HG03432 (cell line): ENCODE results near the gene GPR158.

Experiments used
- ATAC-seq: cut with Tn5 transposase; IDR thresholded peaks from one replicate; pipeline ENCODE4 v1.9.1; 2021; ENCODE audit warnings: mild to moderate bottlenecking, moderate library complexity; ENCODE audit not compliant: unreplicated experiment

GPR158 gene

DNA sequence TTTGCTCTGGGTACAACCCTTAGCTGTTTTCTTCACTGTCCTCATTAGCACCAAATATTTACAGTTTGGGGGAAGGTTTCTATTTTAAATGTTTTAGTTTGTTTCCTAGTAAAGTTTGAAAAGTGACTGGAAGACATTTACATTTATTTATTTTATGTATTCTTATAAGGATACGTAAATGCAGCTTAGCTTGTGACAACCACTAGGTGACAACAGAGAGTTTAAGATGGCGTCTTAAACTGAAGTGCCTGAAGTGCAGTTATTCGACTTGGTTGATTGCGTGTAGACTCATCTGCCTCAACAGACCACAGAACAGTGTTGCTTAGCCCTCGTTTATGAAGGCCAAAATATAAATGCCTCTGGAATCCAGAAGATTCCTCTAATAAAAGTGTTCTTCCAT, 381.1 kb downstream of the GPR158 start:
- ATAC-seq = no peak

DNA sequence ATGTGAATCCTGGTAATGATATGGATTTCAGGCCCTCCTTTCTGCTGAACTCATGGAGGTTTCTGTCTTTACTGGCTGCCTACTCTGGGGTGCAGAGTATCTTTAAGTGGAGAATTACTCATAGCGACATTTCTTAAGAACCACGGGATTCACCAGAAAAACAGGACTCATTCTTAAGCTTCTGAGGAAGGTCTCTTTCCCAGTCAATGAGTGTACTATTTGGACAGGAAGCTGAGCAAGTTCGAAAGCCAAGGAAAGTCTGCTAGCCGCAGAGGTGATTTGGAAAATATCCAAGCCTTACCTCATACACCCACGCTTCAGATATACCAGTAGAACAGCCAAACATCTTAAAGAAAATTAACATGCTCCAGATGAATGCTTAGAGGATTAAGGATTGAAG, 381.7 kb downstream of the GPR158 start:
- no peak for ATAC-seq

GRCh38 chr10:25557136-25557535, 382.3 kb downstream of the GPR158 start:
- no peak for ATAC-seq

DNA sequence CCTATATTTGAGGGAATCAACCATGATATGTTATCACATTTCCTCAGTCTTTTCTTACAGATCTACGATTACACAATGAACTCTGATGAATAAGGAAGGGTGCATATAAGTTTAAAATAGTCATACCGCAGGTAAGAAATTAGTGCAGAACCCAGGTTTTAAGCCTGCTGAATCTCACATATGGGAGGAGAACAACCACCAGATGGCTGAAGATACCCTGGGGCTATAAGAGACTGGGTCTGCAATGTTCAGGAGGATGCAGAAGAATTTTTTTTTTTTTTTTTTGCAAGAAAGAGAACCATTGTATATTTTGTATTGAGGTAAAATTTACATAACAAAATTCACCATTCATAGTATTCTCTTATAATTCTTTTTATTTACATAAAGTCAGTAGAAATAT, 387.0 kb downstream of the GPR158 start:
- ATAC-seq = no peak

- no peak for ATAC-seq
These were observed 387.7 kb downstream of the GPR158 start for GRCh38 chr10:25562547-25562946.

- ATAC-seq = no peak
These were observed 389.6 kb downstream of the GPR158 start for GRCh38 chr10:25564351-25564750.

GRCh38 chr10:25565570-25565969, 390.8 kb downstream of the GPR158 start:
- no peak for ATAC-seq

DNA sequence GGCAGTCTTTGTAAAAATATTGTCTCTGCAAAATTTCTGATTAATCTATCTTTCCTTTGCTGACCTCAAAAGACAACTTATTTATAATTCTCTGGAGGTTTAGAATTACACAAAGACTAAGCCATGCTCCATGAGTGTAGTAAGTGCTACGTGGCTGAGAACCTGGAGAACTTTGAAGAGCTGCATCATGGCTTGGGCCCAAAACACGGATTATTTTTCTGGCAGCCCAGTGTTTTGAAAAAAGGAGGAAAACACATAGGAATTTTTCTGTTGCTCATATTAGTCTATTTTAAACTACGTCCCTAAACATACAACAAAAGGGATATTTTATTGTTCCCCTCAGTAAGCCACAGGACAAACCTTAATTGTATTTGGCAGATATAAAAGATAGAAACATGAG, 398.5 kb downstream of the GPR158 start:
- no peak for ATAC-seq

DNA sequence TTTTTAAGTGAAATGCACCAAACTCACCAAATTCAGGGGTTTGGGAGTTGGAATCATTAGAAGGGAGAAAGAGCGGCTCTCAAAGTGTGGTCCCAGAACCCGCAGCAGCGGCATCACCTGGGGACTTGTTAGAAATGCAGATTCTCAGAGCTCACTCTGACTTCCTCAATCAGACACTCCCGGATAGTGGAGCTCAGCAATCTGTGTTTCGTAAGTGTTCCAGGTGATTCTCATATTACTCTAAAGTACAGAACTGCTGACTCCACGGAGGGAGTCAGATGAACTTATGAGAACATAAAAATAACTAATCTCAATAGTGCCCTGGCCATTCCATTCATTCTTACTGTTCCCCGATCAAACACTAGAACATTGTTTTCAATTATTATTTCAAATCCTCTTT, 400.5 kb downstream of the GPR158 start:
- ATAC-seq = no peak

- ATAC-seq = no peak
These were observed 403.3 kb downstream of the GPR158 start for GRCh38 chr10:25578061-25578460.

- no peak for ATAC-seq
These were observed 408.2 kb downstream of the GPR158 start for GRCh38 chr10:25582961-25583360.

- ATAC-seq = no peak
These were observed 425.9 kb downstream of the GPR158 start for GRCh38 chr10:25600651-25601050.

GRCh38 chr10:25604591-25604990, 429.8 kb downstream of the GPR158 start:
- ATAC-seq = no peak

DNA sequence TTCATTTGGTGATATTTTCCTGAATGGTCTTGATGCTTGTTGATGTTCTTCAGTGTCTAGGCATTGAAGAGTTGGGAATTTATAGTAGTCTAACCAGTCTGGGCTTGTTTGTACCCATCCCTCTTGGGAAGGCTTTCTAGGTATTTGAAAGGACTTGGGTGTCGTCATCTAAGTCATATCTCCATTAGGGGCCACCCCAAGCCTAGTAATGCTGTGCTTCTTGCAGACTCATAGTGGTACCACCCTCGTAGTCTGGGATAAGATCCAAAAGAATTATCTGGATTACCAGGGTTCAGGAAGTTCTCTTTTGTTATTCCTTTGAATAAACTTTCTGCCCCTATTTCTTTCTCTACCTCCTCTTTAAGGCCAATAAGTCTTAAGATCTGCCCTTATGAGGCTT, 439.9 kb downstream of the GPR158 start:
- ATAC-seq = no peak

DNA sequence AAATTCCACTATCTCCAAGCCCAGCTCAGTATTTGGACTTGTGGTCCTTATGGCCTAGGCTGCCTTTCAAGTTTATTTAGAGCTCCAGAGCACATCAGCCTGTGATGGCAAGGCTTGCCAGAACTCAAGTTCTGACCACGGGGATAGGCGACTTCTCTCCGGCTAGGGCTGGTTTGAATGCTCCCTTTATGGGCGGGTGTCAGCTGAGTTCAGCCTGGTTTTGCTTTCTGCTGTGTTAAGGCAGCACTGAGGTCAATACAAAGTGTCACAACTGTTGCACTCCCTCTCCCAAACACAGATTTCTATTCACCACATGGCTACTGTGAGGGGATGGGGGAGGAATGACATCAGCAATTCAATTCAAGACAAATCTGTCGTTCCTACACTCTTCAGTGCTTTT, 441.1 kb downstream of the GPR158 start:
- ATAC-seq = no peak

DNA sequence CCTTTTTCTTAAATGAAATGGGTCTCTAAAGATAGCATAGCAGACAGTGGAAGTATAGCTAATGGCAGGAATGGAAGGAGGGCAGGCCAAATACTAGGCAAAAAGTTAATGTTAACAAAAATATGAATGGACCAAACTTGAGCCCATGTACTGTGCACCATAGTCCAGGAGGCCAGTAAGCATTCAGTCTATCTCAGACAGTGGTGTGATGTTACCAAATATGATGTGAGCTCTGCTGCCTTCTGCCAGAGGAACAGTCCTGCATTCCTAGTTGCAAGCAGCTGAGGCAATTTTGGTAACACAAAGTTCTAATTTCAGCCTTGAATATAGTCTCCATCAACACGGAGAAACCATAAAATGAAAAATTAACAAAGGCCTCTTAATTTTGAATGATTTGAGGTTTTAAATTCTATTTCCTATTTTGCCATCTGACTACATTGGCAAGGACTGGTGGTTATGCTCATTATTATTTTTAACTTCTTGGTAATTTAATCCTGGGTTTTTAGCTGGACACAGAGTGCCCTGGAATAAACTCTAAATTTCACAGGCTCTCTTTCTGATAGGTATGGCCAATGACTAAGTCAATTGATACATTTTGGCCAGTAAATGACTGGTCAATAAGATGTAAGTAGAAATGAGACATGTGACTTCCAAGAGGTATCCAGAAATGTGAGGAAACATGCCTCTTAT, 442.2 kb downstream of the GPR158 start:
- ATAC-seq = no peak

DNA sequence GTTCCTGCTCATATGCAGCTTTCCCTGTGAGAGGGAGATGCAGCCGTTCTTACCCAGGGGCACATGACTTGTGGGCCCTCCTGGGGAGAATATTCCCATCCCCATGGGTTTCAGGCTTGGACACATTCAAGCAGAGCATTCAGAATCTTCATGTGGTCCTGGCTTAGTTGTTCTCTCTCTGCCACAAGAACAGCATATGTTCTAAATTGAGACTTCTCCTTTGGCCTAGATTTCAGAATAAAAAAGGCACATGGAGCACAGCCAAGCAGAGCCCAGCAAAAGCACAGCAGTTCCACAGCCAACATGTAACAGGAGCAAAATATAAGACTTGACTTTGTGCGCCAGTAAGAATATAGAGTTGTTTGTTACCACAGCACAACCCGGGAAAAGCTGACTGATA, 452.8 kb downstream of the GPR158 start:
- ATAC-seq = no peak

- no peak for ATAC-seq
These were observed 454.5 kb downstream of the GPR158 start for GRCh38 chr10:25629333-25629732.

- ATAC-seq = no peak
These were observed 456.7 kb downstream of the GPR158 start for GRCh38 chr10:25631471-25631870.

- ATAC-seq = no peak
These were observed 458.0 kb downstream of the GPR158 start for GRCh38 chr10:25632802-25633201.

DNA sequence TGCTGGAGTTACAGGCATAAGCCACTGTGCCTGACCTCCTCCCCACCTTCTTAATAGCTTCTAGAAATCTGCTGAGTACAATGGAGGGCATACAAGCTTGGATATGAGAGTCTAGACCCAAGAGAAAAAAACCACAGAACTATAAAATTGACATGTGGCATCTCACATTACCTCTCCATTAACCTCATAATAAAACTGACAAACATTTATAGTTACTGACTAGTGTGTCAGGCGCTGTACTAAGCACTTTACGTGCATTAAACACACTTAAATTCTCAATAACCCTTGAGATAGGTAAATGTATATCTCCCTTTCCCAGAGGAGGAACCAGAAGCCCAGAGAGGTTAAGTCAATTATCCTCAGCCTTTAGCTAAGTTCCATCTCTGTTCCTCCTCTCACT, 458.7 kb downstream of the GPR158 start:
- no peak for ATAC-seq

DNA sequence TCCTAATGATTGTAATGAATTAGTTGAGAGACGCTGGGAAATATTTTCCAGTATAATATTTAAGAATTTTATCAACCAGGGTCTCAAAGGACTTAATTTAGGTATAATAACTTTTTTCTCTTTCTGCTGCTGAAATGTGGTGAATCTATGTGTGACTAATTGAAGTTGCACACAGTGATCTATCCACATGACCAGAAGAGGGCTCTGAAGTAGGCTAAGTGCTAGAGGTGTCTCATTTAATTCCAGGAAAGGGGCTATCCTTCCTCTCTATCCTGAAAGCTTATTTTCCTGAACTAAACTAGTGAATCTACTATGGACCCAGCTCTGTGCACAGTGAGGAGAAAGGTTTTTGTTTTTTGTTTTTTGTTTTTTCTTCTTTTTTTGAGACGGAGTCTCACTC, 464.8 kb downstream of the GPR158 start:
- ATAC-seq = no peak

DNA sequence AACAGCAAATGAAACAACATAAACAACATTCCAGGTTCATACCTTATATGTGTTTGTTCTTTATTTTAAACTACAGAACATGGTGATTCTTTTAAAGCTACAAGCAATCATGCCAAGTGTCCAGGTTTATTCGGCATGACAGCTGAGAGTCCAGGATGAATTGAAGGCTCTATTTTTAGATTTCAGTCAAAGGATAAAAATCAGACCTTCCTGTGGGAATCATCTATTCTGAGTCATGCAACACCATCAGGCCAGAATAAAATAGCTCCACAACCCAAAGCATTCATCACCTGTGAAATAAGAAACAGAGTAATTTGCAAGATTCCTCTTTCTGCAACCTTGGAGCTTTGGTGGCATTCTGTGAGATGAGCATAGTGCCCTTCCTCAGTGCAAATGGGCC, 466.8 kb downstream of the GPR158 start:
- ATAC-seq = no peak
